Hepatocyte (in vitro differentiated cells): ENCODE results near the gene CCDC13.

Experiments
- EZH2phosphoT487 ChIP-seq: fragments of 200-600 bp; sonication (generic); IDR thresholded peaks from one replicate; pipeline ENCODE4 v1.6.1; 2018; ENCODE audit warnings: antibody characterized with exemption, mild to moderate bottlenecking, low read depth, moderate library complexity; ENCODE audit not compliant: unreplicated experiment, severe bottlenecking
- TF ChIP-seq, protein P1 (sequence below): fragments of 200-600 bp; sonication (generic); IDR thresholded peaks from 2 replicates; pipeline ENCODE4 v1.5.1; 2016; ENCODE audit warnings: antibody characterized with exemption, mild to moderate bottlenecking; ENCODE audit not compliant: poor library complexity

GRCh38 chr3:42751609-42752008, 21.4 kb downstream of the CCDC13 start:
- TF ChIP-seq, protein P1, sequence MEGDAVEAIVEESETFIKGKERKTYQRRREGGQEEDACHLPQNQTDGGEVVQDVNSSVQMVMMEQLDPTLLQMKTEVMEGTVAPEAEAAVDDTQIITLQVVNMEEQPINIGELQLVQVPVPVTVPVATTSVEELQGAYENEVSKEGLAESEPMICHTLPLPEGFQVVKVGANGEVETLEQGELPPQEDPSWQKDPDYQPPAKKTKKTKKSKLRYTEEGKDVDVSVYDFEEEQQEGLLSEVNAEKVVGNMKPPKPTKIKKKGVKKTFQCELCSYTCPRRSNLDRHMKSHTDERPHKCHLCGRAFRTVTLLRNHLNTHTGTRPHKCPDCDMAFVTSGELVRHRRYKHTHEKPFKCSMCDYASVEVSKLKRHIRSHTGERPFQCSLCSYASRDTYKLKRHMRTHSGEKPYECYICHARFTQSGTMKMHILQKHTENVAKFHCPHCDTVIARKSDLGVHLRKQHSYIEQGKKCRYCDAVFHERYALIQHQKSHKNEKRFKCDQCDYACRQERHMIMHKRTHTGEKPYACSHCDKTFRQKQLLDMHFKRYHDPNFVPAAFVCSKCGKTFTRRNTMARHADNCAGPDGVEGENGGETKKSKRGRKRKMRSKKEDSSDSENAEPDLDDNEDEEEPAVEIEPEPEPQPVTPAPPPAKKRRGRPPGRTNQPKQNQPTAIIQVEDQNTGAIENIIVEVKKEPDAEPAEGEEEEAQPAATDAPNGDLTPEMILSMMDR: no peak
- no peak for TF ChIP-seq EZH2phosphoT487
